NCI-H2196 treated with DMSO at 0.1 percent for 48 hours (cell line): ENCODE data around the gene KRTAP4-16.
"Not testable (repeated sequence)": the region's sequence is repeated elsewhere in the genome, so short reads cannot be mapped to it uniquely, and the experiment has no call there.

Source experiments
- DNase-seq: peaks from one replicate; lab custom pipeline; 2025; ENCODE audit not compliant: unreplicated experiment; lab: John Stamatoyannopoulos, UW

The KRTAP4-16 gene

GRCh38 chr17:41101586-41102259 lies at the start of gene KRTAP4-16:
Gene KRTAP4-16, minus strand, starts transcription at chr17:41102209. Its CDS starts 0 bp downstream, at chr17:41102209.
- no peak for DNase-seq

- DNase-seq, result no peak
Observed at GRCh38 chr17:41151525-41151924, 49.5 kb upstream of the KRTAP4-16 start.

- no peak for DNase-seq
Observed at GRCh38 chr17:41150026-41150425, 48.0 kb upstream of the KRTAP4-16 start.

GRCh38 chr17:41149652-41149985 lies 47.6 kb upstream of the KRTAP4-16 start, which contains the start of gene KRTAP4-5:
Gene KRTAP4-5, minus strand, starts transcription at chr17:41149825. Its CDS starts 58 bp downstream, at chr17:41149767.
- no peak for DNase-seq

GRCh38 chr17:41148971-41149651 lies 47.1 kb upstream of the KRTAP4-16 start:
- not testable (repeated sequence) for DNase-seq

GRCh38 chr17:41147531-41148204 lies 45.7 kb upstream of the KRTAP4-16 start:
- DNase-seq, result no peak

- DNase-seq, result no peak
Observed at GRCh38 chr17:41145261-41145660, 43.3 kb upstream of the KRTAP4-16 start.

GRCh38 chr17:41144846-41145245 lies 42.8 kb upstream of the KRTAP4-16 start:
- DNase-seq, result no peak

- DNase-seq, result no peak
Observed at GRCh38 chr17:41141361-41141760, 39.4 kb upstream of the KRTAP4-16 start.

- no peak for DNase-seq
Observed at GRCh38 chr17:41140360-41141131, 38.5 kb upstream of the KRTAP4-16 start, which contains the start of gene KRTAP4-6. Gene KRTAP4-6, minus strand, starts transcription at chr17:41140544. Its CDS starts 57 bp downstream, at chr17:41140487.

GRCh38 chr17:41139865-41140264 lies 37.9 kb upstream of the KRTAP4-16 start:
- not testable (repeated sequence) for DNase-seq

- DNase-seq, result no peak
Observed at GRCh38 chr17:41133880-41134735, 32.1 kb upstream of the KRTAP4-16 start.

GRCh38 chr17:41131979-41132378 lies 30.0 kb upstream of the KRTAP4-16 start:
- no peak for DNase-seq

- no peak for DNase-seq
Observed at GRCh38 chr17:41127371-41127770, 25.4 kb upstream of the KRTAP4-16 start.

- no peak for DNase-seq
Observed at GRCh38 chr17:41126412-41126811, 24.4 kb upstream of the KRTAP4-16 start.

- no peak for DNase-seq
Observed at GRCh38 chr17:41125064-41125463, 23.1 kb upstream of the KRTAP4-16 start.

- DNase-seq, result not testable (repeated sequence)
Observed at GRCh38 chr17:41123991-41124371, 22.0 kb upstream of the KRTAP4-16 start, which contains the start of gene KRTAP4-12. Gene KRTAP4-12, minus strand, starts transcription at chr17:41124182. Its CDS starts 60 bp downstream, at chr17:41124122.

GRCh38 chr17:41123292-41123990 lies 21.4 kb upstream of the KRTAP4-16 start:
- not testable (repeated sequence) for DNase-seq

GRCh38 chr17:41121742-41122141 lies 19.7 kb upstream of the KRTAP4-16 start:
- no peak for DNase-seq
